Prostate gland (tissue), 2 donors: ENCODE measurements around the gene AGPAT2. TPM values are rescaled to one million over a fixed set of nuclear protein-coding genes. Genes with fewer than 3 reads are reported as not detected.

ENCODE experiments used
- DNase-seq: peaks from one replicate; pipeline ENCODE4 v3.0.0-alpha.2; 2019; ENCODE audit warnings: low spot score
- H3K27ac ChIP-seq, 2 donors: fragments of 200-600 bp; sonication (generic); 2 replicates each; pipeline ENCODE4 v1.5.1; 2017 to 2019
- H3K27me3 ChIP-seq: fragments of 200-600 bp; sonication (generic); replicated peaks from 2 replicates; pipeline ENCODE4 v1.5.1; 2019; ENCODE audit not compliant: insufficient read depth
- H3K36me3 ChIP-seq, 2 donors: fragments of 200-600 bp; sonication (generic); 1 replicate in 1 of 2; 2 replicates in 1 of 2; pipeline versions ENCODE4 v1.5.1 to v1.8.1; 2017 to 2019
- H3K4me1 ChIP-seq: fragments of 200-600 bp; sonication (generic); replicated peaks from 2 replicates; pipeline ENCODE4 v1.5.1; 2019
- H3K4me3 ChIP-seq, 2 donors: fragments of 200-600 bp; sonication (generic); 2 replicates each; pipeline ENCODE4 v1.5.1; 2017 to 2019
- H3K9me3 ChIP-seq: fragments of 200-600 bp; sonication (generic); 2 replicates; pipeline ENCODE4 v1.5.1; 2017
- CTCF ChIP-seq, 4 experiments: fragments of 200-600 bp in 2 of 4; fragments of 450-650 bp in 2 of 4; sonication (generic) in 2 of 4; IDR thresholded peaks; 1 replicate in 3 of 4; 2 replicates in 1 of 4; pipeline ENCODE4 v1.5.1; 2016 to 2019; ENCODE audit warnings: antibody characterized with exemption in 4 of 4, mild to moderate bottlenecking in 2 of 4, moderate library complexity in 2 of 4
- POLR2A ChIP-seq: fragments of 450-650 bp; IDR thresholded peaks from one replicate; pipeline ENCODE4 v1.6.1; 2016; ENCODE audit warnings: antibody characterized with exemption, mild to moderate bottlenecking
- POLR2AphosphoS5 ChIP-seq: sonication (generic); formaldehyde crosslinking; IDR thresholded peaks from one replicate; pipeline ENCODE4 v1.6.1; 2017; ENCODE audit warnings: antibody characterized with exemption
- WGBS: methylation state at CpG from one replicate; pipeline ENCODE4 v1.1.5; 2018; 5-methylcytosine and 5-hydroxymethylcytosine counted together
- intact Hi-C: fragments of 100-400 bp; cut with DNase I; formaldehyde crosslinking; loops from one replicate; pipeline ENCODE4 v1.14.2; 2022
- total RNA-seq, 2 donors: library from RNA; depleted of rRNA; stranded (reverse); fragments of >200 nt; gene quantifications; one replicate each; pipeline ENCODE4 v1.1.0, GENCODE V29; 2016

The AGPAT2 gene
- total RNA-seq, 2 donors from 2014 or later, result 44.9 to 50.0 TPM

GRCh38 chr9:136724772-136725171 is 37.5 kb upstream of the AGPAT2 start:
- no peaks in the 10 kb centered on the region for H3K27me3 ChIP-seq
- H3K9me3 ChIP-seq, result no peaks in the 10 kb centered on the region
- H3K27ac ChIP-seq, result no peak overlapping the region
- H3K4me3 ChIP-seq, result no peak overlapping the region
- peaks cover 14% of the 10 kb centered on the region for H3K4me1 ChIP-seq
- 79% methylated on average over 7 of the region's 7 CpGs for WGBS
- intact Hi-C loops, result loop anchor here (10.0 kb wide), 1 partner anchor 120 kb away; the partner anchor contains the start of genes AJM1 and PHPT1
- DNase-seq, result no peak
- no peak for TF ChIP-seq POLR2A
- TF ChIP-seq POLR2AphosphoS5, result no peak
- no peak for TF ChIP-seq CTCF (IDR thresholded peaks at IDR 0.05)
- H3K36me3 ChIP-seq, result peaks cover 0 to 5% of the 10 kb centered on the region in 2 donors

- no peak for DNase-seq
- Histone ChIP-seq H3K27ac (no peak overlapping the region), H3K36me3 (peaks cover 0 to 5% of the 10 kb centered on the region in 2 donors), H3K9me3 (no peaks in the 10 kb centered on the region), H3K4me3 (no peak overlapping the region), H3K27me3 (no peaks in the 10 kb centered on the region), H3K4me1 (peaks cover 12% of the 10 kb centered on the region)
- TF ChIP-seq POLR2AphosphoS5 (no peak), CTCF (IDR thresholded peaks at IDR 0.05) (no peak), POLR2A (no peak)
- WGBS, result 94% methylated on average over 8 of the region's 8 CpGs
- intact Hi-C loops, result loop anchor here (10.0 kb wide), 1 partner anchor 121 kb away; the partner anchor contains the start of genes AJM1 and PHPT1
Observed at GRCh38 chr9:136723989-136724388, 36.7 kb upstream of the AGPAT2 start.

- Histone ChIP-seq H3K27ac (no peak overlapping the region), H3K36me3 (peaks cover 0 to 5% of the 10 kb centered on the region in 2 donors), H3K9me3 (no peaks in the 10 kb centered on the region), H3K4me3 (no peak overlapping the region), H3K4me1 (peaks cover 7% of the 10 kb centered on the region), H3K27me3 (no peaks in the 10 kb centered on the region)
- intact Hi-C loops, result loop anchor here (10.0 kb wide), 1 partner anchor 121 kb away; the partner anchor contains the start of genes AJM1 and PHPT1
- TF ChIP-seq CTCF (IDR thresholded peaks at IDR 0.05) (no peak), POLR2AphosphoS5 (no peak), POLR2A (no peak)
- 91% methylated on average over 23 of the region's 32 CpGs for WGBS
- DNase-seq, result no peak
Observed at GRCh38 chr9:136723362-136723976, 36.2 kb upstream of the AGPAT2 start.

- Histone ChIP-seq H3K27me3 (no peaks in the 10 kb centered on the region), H3K27ac (no peak overlapping the region), H3K4me1 (peaks cover 7% of the 10 kb centered on the region), H3K36me3 (peaks cover 0 to 5% of the 10 kb centered on the region in 2 donors), H3K9me3 (no peaks in the 10 kb centered on the region), H3K4me3 (no peak overlapping the region)
- DNase-seq, result no peak
- 86% methylated on average over 20 of the region's 24 CpGs for WGBS
- intact Hi-C loops, result loop anchor here (10.0 kb wide), 1 partner anchor 122 kb away; the partner anchor contains the start of genes AJM1 and PHPT1
- TF ChIP-seq POLR2A, result no peak
- TF ChIP-seq CTCF (IDR thresholded peaks at IDR 0.05), result no peak
- TF ChIP-seq POLR2AphosphoS5, result no peak
Observed at GRCh38 chr9:136722969-136723356, 35.7 kb upstream of the AGPAT2 start.
